T47D (cell line): ENCODE data around the gene LRMDA.

Experiments used
- DNase-seq, 2 experiments: peaks; one replicate each; pipeline versions ENCODE4 v3.0.0 to v3.0.0-alpha.2; 2011 to 2012; ENCODE audit warnings: low read depth in 1 of 2, low spot score in 1 of 2
- JUND ChIP-seq: IDR thresholded peaks from 2 replicates; pipeline ENCODE4 v1.6.1; 2012; ENCODE audit warnings: low read depth
- in situ Hi-C: cut with HindIII; loops from 2 replicates; pipeline ENCODE4 v1.10.0; 2016; ENCODE audit warnings: low sequenced_read_pairs, low pct_unique_long_range_greater_than_20kb

Gene LRMDA

GRCh38 chr10:76422769-76423168 is 991.3 kb downstream of the LRMDA start:
- in situ Hi-C loops, result no loop called here
- TF ChIP-seq JUND, result no peak
- DNase-seq, result no peak

GRCh38 chr10:76428551-76429367 is 997.3 kb downstream of the LRMDA start:
- in situ Hi-C loops, result no loop called here
- TF ChIP-seq JUND, result no peak
- no peak for DNase-seq

- DNase-seq, result no peak
- in situ Hi-C loops, result no loop called here
- no peak for TF ChIP-seq JUND
These were observed 998.1 kb downstream of the LRMDA start for GRCh38 chr10:76429368-76430060.

- DNase-seq, result no peak
- no peak for TF ChIP-seq JUND
- in situ Hi-C loops, result no loop called here
These were observed 998.7 kb downstream of the LRMDA start for GRCh38 chr10:76430061-76430645.

GRCh38 chr10:76432016-76433012 is 1000.9 kb downstream of the LRMDA start:
- DNase-seq, result peak in 1 of 2 experiments; percentile 24
- TF ChIP-seq JUND, result no peak
- in situ Hi-C loops, result no loop called here

GRCh38 chr10:76433161-76434005 is 1002.0 kb downstream of the LRMDA start:
- no peak for TF ChIP-seq JUND
- DNase-seq, result peak in 1 of 2 experiments; percentile 39
- in situ Hi-C loops, result no loop called here

GRCh38 chr10:76435157-76435556 is 1003.7 kb downstream of the LRMDA start:
- TF ChIP-seq JUND, result no peak
- DNase-seq, result no peak
- in situ Hi-C loops, result no loop called here

- no peak for TF ChIP-seq JUND
- DNase-seq, result no peak
- in situ Hi-C loops, result no loop called here
These were observed 1005.0 kb downstream of the LRMDA start for GRCh38 chr10:76436401-76436811.

- in situ Hi-C loops, result no loop called here
- no peak for TF ChIP-seq JUND
- DNase-seq, result no peak
These were observed 1005.6 kb downstream of the LRMDA start for GRCh38 chr10:76436981-76437380.

- no peak for DNase-seq
- TF ChIP-seq JUND, result no peak
- in situ Hi-C loops, result no loop called here
These were observed 1009.0 kb downstream of the LRMDA start for GRCh38 chr10:76440426-76440825.

GRCh38 chr10:76442113-76442512 is 1010.7 kb downstream of the LRMDA start:
- no peak for TF ChIP-seq JUND
- in situ Hi-C loops, result no loop called here
- DNase-seq, result no peak
